H4 (cell line): ENCODE data around the gene ARHGDIG. TPM values are rescaled to one million over a fixed set of nuclear protein-coding genes. Genes with fewer than 3 reads are reported as not detected.
"Not testable (repeated sequence)": the region's sequence is repeated elsewhere in the genome, so short reads cannot be mapped to it uniquely, and the experiment has no call there.

Source experiments
- DNase-seq: peaks from one replicate; pipeline ENCODE4 v3.0.0-alpha.2; 2015; ENCODE audit warnings: low spot score
- total RNA-seq: library from RNA; depleted of rRNA; stranded (reverse); fragments of >200 nt; shearing (Covaris generic); gene quantifications from 2 replicates; pipeline ENCODE4 v1.2.3, GENCODE V29; 2014; rRNA removed

Gene ARHGDIG
- total RNA-seq, 1 experiment from 2014 or later: not detected

DNA sequence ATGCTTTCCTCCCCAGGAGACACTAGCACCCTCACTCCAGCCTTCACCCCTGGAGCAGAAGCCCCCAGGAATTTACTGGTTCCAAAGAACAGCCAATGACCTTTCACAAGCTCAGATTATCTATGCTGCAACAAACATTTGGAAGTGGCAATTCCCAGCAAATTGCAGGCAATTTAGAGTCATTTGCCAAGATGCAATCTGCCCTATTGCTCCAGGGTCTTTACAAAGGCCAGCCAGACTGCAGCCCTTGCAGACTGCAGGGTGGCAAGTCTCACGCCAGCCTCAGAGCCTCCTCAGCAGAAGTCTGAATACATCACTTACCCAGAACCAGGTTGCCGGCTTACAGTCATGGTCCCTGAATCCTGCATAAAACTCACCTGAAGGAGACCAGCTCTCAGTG is 50.4 kb downstream of the ARHGDIG start:
- no peak for DNase-seq

DNA sequence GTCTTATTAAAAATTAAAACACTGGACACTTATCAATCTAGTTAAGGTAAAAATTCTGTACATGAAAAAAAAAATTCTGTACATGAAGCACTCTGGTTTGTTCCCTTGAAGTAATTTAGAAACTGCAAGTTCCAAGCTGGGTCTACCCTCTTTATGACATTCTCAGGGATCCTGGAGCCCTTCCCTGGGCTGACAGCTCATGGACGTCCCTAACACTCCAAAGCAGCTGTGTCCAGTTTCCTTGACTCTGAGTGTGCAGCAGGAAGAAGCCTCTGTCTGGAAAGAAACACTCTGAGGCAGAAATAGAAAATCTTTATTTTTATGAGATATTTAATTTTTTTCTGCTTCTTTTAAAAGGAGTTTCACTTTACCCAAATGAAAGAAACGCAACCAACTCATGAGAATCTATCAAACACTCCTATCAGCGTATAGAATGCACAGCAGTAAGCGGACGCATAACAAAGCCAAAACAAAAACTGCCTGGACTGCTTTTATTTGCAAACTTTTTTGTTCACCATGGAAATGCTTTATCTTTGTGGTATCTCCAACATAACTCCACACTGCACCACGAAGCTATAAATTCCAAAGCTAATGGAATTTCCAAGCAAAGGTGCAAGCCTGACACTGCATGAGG is 50.9 kb downstream of the ARHGDIG start:
- not testable (repeated sequence) for DNase-seq

Other genes starting within 250 kb of the ARHGDIG start
- 8.3 and 12.5 TPM in 2 replicates for gene POLR3K, start 227.0 kb upstream of the ARHGDIG start, total RNA-seq
- 42.4 and 46.6 TPM in 2 replicates for gene SNRNP25, start 226.8 kb upstream of the ARHGDIG start, total RNA-seq
- 12.4 and 15.5 TPM in 2 replicates for gene RHBDF1, start 208.0 kb upstream of the ARHGDIG start, total RNA-seq
- 62.8 and 94.3 TPM in 2 replicates for gene MPG, start 202.4 kb upstream of the ARHGDIG start, total RNA-seq
- 2.6 and 5.0 TPM in 2 replicates for gene NPRL3, start 141.9 kb upstream of the ARHGDIG start, total RNA-seq
- not detected in 2 replicates for gene HBZ, start 127.9 kb upstream of the ARHGDIG start, total RNA-seq
- gene HBM, start 114.6 kb upstream of the ARHGDIG start, total RNA-seq: not detected in 2 replicates
- 3.3 TPM in 1 of 2 replicates, not detected in the other for gene HBA2, start 107.7 kb upstream of the ARHGDIG start, total RNA-seq
- gene HBA1, start 103.9 kb upstream of the ARHGDIG start, total RNA-seq: not detected in 2 replicates
- not detected in 2 replicates for gene HBQ1, start 100.1 kb upstream of the ARHGDIG start, total RNA-seq
- 39.6 and 44.7 TPM in 2 replicates for gene LUC7L, start 51.1 kb upstream of the ARHGDIG start, total RNA-seq
- 118 and 178 TPM in 2 replicates for gene FAM234A, start 45.8 kb upstream of the ARHGDIG start, total RNA-seq
- not detected in 2 replicates for gene RGS11, start 4.6 kb upstream of the ARHGDIG start, total RNA-seq
- gene PDIA2, start 2.6 kb downstream of the ARHGDIG start, total RNA-seq: not detected in 2 replicates
- 5.6 and 7.0 TPM in 2 replicates for gene AXIN1, start 72.1 kb downstream of the ARHGDIG start, total RNA-seq
- gene MRPL28, start 89.9 kb downstream of the ARHGDIG start, total RNA-seq: 159 and 167 TPM in 2 replicates
- gene PGAP6, start 101.4 kb downstream of the ARHGDIG start, total RNA-seq: 13.7 and 15.9 TPM in 2 replicates
- gene NME4, start 116.6 kb downstream of the ARHGDIG start, total RNA-seq: 87.5 and 95.3 TPM in 2 replicates
- 5.9 and 8.7 TPM in 2 replicates for gene DECR2, start 121.3 kb downstream of the ARHGDIG start, total RNA-seq
- gene RAB11FIP3, start 145.1 kb downstream of the ARHGDIG start, total RNA-seq: 5.4 and 11.5 TPM in 2 replicates
- 4.4 and 8.3 TPM in 2 replicates for gene CAPN15, start 247.1 kb downstream of the ARHGDIG start, total RNA-seq